ENCODE measurements around the gene GRIK4.

GRCh38 chr11:121037016-121037415, 525.5 kb downstream of the GRIK4 start:
- TF ChIP-seq CTCF (conservative IDR thresholded peaks at IDR 0.05; ENCODE audit: low read length) (no peak), EZH2phosphoT487 (IDR thresholded peaks at IDR 0.05; ENCODE audit: borderline replicate concordance, low read depth, low read length) (no peak)

All from OCI-LY7 (cell line).